Panc1 (cell line): ENCODE results near the gene RASSF10. TPM values are rescaled to one million over a fixed set of nuclear protein-coding genes. Genes with fewer than 3 reads are reported as not detected.

Experiments
- ATAC-seq: fragments of 200-7000 bp; cut with Tn5 transposase; 2 replicates; pipeline ENCODE4 v1.9.1; 2020; ENCODE audit warnings: mild to moderate bottlenecking, moderate library complexity
- BruUV-seq: library from RNA; stranded (reverse); fragments of 400-500 nt; replicated peaks from 2 replicates; lab custom pipeline; 2021; lab: Mats Ljungman, UMichigan
- CTCF ChIA-PET: fragments of 300-600 bp; sonication (Branson Sonifier 250); formaldehyde crosslinking; loops from one replicate; lab custom pipeline; 2022; ENCODE audit warnings: antibody characterized with exemption; lab: Charles Lee
- POLR2A ChIA-PET: fragments of 300-600 bp; sonication (Branson Sonifier 250); formaldehyde crosslinking; loops from one replicate; lab custom pipeline; 2022; ENCODE audit warnings: antibody characterized with exemption; lab: Charles Lee
- DNase-seq: peaks from one replicate; pipeline ENCODE4 v3.0.0-alpha.2; 2010; ENCODE audit warnings: low read depth, low spot score
- H3K27ac ChIP-seq: 2 replicates; pipeline ENCODE4 v1.5.1; 2011; ENCODE audit warnings: mild to moderate bottlenecking, low read length, inconsistent platforms
- H3K27me3 ChIP-seq: fragments of 200-500 bp; sonication (Bioruptor generic); 2 replicates; pipeline ENCODE4 v1.6.0; 2014; ENCODE audit warnings: low read length, inconsistent platforms; ENCODE audit not compliant: control insufficient read depth, insufficient read depth
- H3K36me3 ChIP-seq: fragments of 200-500 bp; sonication (Bioruptor generic); 2 replicates; pipeline ENCODE4 v1.5.1; 2014; ENCODE audit warnings: inconsistent platforms, mild to moderate bottlenecking, low read length, moderate library complexity; ENCODE audit not compliant: control insufficient read depth, insufficient read depth
- H3K4me1 ChIP-seq: 2 replicates; pipeline ENCODE4 v1.5.1; 2011; ENCODE audit warnings: inconsistent platforms, mild to moderate bottlenecking, low read length, moderate library complexity; ENCODE audit not compliant: control insufficient read depth, insufficient read depth
- H3K4me3 ChIP-seq, 2 experiments: 2 replicates each; pipeline ENCODE4 v1.5.1; 2011 to 2012; ENCODE audit warnings: low read depth in 2 of 2, low read length in 2 of 2, mild to moderate bottlenecking in 2 of 2, inconsistent platforms in 1 of 2, moderate library complexity in 1 of 2
- H3K9me3 ChIP-seq: fragments of 200-500 bp; sonication (Bioruptor generic); 2 replicates; pipeline ENCODE4 v1.5.1; 2014; ENCODE audit warnings: low read depth, mild to moderate bottlenecking, inconsistent platforms, low read length, moderate library complexity; ENCODE audit not compliant: control insufficient read depth, insufficient read depth
- CTCF ChIP-seq: fragments of 450-650 bp; IDR thresholded peaks from 2 replicates; pipeline ENCODE4 v1.5.1; 2017; ENCODE audit warnings: mild to moderate bottlenecking
- POLR2AphosphoS5 ChIP-seq: IDR thresholded peaks from 2 replicates; pipeline ENCODE4 v1.6.1; 2012; ENCODE audit warnings: mild to moderate bottlenecking, low read depth, low read length, moderate library complexity
- REST ChIP-seq, 2 experiments: IDR thresholded peaks; 2 replicates each; pipeline ENCODE4 v1.6.1; 2011 to 2012; ENCODE audit warnings: low read depth in 2 of 2, control low read depth in 1 of 2, low read length in 1 of 2, mild to moderate bottlenecking in 1 of 2, moderate library complexity in 1 of 2; ENCODE audit not compliant: insufficient read depth in 1 of 2
- SIN3A ChIP-seq: IDR thresholded peaks from 2 replicates; pipeline ENCODE4 v1.6.1; 2012; ENCODE audit warnings: low read depth, mild to moderate bottlenecking, low read length, moderate library complexity, borderline replicate concordance; ENCODE audit not compliant: insufficient read depth
- TCF7L2 ChIP-seq: IDR thresholded peaks from 2 replicates; pipeline ENCODE4 v1.6.1; 2011; ENCODE audit warnings: mild to moderate bottlenecking, low read depth, low read length, inconsistent platforms
- in situ Hi-C: cut with HindIII; loops from 2 replicates; pipeline ENCODE4 v1.10.0; 2016; ENCODE audit warnings: low sequenced_read_pairs, low pct_unique_long_range_greater_than_20kb
- intact Hi-C: fragments of 100-400 bp; cut with micrococcal nuclease; formaldehyde crosslinking; loops from one replicate; pipeline ENCODE4 v1.10.0; 2022; ENCODE audit not compliant: unreplicated experiment
- total RNA-seq: library from RNA; stranded (reverse); gene quantifications from one replicate; pipeline ENCODE4 v1.2.1, GENCODE V29; 2021; ENCODE audit not compliant: unreplicated experiment

The RASSF10 gene
- total RNA-seq, 1 experiment from 2014 or later: not detected

GRCh38 chr11:12973528-12974181 is 35.5 kb upstream of the RASSF10 start:
- Histone ChIP-seq H3K4me3 (no peak overlapping the region), H3K36me3 (no peaks in the 10 kb centered on the region), H3K9me3 (no peaks in the 10 kb centered on the region), H3K27me3 (peaks cover 11% of the 10 kb centered on the region), H3K4me1 (no peaks in the 10 kb centered on the region), H3K27ac (no peak overlapping the region)
- no TSS peak for BruUV-seq
- POLR2A ChIA-PET: no interaction called here
- TF ChIP-seq REST (IDR thresholded peaks at IDR 0.05; ENCODE audit: insufficient read depth in 1 of 2, low read depth in 2 of 2, low read length in 1 of 2): no peak
- TF ChIP-seq TCF7L2: no peak
- TF ChIP-seq POLR2AphosphoS5: no peak
- no peak for TF ChIP-seq SIN3A
- TF ChIP-seq CTCF: no peak
- CTCF ChIA-PET: no interaction called here
- intact Hi-C loops (no loop called here), in situ Hi-C loops (no loop called here)
- DNase-seq (no peak), ATAC-seq (no peak)

GRCh38 chr11:12975195-12975594 is 33.9 kb upstream of the RASSF10 start:
- Histone ChIP-seq H3K36me3 (no peaks in the 10 kb centered on the region), H3K4me1 (no peaks in the 10 kb centered on the region), H3K9me3 (no peaks in the 10 kb centered on the region), H3K27ac (no peak overlapping the region), H3K27me3 (peaks cover 12% of the 10 kb centered on the region), H3K4me3 (no peak overlapping the region)
- ChIA-PET CTCF (no interaction called here), POLR2A (no interaction called here)
- ATAC-seq (no peak), DNase-seq (no peak)
- TF ChIP-seq CTCF (no peak), TCF7L2 (no peak), REST (IDR thresholded peaks at IDR 0.05; ENCODE audit: insufficient read depth in 1 of 2, low read depth in 2 of 2, low read length in 1 of 2) (no peak), SIN3A (no peak), POLR2AphosphoS5 (no peak)
- intact Hi-C loops: no loop called here
- in situ Hi-C loops: no loop called here
- BruUV-seq: no TSS peak
